ENCODE data around the gene MAGEF1.
A peak's percentile ranks its signal among the peaks of the same experiment; 100 is the strongest.
"Not testable (repeated sequence)": the region's sequence is repeated elsewhere in the genome, so short reads cannot be mapped to it uniquely, and the experiment has no call there.

Gene MAGEF1

DNA sequence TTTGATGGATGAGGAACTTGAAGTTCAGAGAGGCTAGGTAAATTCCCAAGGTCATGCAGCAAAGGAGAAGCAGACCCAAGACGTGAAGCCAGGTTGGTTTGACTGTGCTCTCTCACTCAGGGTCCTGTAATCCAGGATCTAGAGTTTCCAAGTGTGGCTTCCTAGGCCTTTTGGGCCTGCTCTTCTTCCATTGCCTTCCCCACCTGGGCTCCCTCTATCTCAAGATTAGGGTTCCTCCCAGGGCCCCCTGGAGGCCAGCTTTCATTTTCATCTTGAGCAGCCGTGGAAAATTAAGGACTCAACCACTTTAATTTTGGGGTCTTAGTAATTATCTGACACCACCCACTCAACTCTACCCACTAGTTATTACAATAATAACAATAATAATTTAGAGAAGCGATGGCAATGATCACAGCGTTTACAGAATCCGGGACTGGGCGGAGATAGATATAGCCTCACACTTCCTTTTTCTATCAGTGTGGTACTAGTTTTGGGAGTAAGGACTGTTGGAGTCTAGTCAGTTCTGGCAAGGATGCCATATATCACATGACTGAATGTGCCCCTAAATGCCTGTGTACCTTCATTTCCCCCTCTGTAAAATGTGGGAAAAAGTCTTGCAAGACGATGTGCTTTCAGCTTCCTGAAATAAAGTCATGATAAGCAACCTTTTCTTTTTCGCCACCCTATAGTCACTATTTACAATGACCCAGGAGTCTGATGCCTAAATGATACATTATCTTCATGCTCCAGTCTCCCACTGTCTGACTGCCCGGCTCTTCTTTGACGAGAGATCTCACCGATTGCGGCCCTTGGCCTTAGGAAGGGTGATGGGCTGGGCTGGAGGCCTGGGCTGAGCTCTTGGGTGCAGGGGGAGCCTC, 30.2 kb upstream of the MAGEF1 start:
- no peak for DNase-seq (ENCODE audit: low read depth)

DNA sequence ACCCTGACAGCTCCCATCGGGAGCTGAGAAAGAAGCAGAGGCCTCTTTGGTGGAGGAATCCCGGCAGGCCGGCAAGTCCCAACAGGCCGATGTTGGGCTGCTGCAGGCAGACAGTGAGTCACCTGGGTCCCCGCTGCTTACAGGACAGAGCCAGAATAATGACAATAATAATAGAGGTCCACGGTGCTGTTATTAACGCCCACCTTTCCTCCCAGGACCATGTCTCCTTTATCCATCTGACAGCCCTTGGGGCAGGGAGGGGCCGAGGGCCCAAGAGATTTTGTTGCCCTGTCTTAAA, 29.3 kb upstream of the MAGEF1 start:
- DNase-seq (ENCODE audit: low read depth): no peak

DNA sequence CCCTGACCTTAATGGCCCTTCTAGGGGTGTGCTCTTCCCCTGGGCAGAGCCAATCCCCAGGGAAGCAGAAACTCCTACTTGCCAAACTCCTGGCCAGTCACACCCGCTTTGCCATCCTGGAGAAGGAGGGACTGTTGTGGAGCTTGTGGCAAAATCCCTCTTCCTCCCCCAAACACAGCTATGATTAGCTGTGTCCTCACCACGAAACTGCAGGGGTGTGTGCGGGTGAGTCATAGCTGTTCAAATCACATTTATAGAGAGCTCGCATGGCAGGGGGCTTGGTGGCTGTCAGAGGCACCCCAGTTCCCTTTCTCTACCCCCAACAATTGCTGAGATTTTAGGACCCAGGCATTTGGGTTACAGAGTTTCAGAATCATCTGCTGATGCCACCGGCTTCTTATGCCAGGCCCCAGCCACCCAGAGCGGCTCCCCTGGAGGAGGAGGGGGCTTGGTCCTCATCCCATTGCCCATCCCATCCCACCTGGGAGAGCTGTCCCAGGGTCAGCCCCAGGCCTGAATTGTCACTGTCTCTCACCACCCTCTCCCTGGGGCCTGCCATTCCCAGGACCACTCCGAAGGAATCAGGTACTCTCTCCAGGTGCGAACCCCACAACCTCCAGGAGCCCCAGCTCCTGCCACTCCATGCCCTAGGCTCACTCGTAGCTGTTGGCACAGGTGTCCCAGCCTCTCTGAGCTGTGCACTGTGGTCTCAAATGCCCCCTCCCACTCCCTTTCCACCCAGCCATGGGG, 28.8 kb upstream of the MAGEF1 start:
- peak; percentile 31 for DNase-seq (ENCODE audit: low read depth)

DNA sequence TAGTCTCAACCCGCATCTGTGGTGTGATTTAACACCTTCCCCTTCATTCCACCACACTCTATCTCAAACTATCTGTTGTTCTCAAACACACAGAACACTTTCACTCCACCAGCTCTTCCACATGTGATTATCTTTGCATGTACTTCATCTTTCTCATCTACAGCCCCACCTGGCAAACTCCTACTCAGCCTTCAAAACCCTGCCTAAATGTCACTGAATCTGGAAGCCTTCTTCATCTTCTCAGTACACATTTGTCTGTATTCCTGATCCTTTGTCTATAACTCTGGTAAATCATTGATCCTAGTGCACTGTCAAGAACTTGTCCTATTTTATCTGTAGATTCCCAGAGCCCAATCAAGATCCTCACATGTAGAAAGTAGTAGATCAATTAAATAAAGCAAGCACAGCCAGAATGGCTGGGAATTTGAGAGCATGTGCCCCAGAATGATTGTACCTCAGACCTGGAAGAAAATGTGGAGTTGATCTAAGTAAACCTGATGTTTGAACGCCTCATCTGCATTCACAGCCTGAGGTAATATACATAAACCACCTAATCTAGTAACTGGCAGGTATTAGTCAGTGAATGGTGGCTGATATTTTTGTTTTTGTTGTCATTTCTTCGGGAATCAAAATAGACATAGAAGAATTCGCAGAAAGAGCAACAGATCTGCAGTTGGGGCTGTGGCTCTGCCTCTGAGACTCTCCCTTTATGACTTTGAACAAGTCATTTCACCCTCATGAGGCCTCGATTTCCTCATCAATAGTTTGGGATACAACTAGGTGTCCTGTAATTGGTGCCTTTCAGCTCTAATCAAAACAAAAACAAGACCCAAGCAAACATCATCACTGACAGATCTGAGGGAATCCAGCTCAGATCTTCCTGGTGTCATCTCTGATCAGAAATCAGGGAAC, 28.0 kb upstream of the MAGEF1 start:
- no peak for DNase-seq (ENCODE audit: low read depth)

DNA sequence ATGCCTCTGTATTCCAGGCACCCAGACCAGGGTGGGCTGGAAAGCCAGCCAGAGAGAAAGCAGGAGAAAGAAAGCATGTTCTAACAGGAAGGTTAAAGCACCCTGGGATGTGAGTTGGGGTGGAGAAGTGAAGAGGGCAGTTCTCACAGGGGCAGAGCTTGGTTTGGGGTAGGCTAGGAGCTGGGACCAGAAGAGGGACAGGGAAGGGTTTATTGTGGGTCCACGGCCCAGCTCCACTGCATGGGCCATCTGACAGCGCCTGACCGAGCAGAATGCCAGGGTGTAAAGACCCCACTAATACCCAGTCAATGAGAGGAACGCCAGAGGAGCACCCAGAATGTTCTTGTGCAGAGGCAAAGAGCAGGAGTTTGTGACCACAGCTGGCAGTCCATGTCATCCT, 27.1 kb upstream of the MAGEF1 start:
- no peak for DNase-seq (ENCODE audit: low read depth)

DNA sequence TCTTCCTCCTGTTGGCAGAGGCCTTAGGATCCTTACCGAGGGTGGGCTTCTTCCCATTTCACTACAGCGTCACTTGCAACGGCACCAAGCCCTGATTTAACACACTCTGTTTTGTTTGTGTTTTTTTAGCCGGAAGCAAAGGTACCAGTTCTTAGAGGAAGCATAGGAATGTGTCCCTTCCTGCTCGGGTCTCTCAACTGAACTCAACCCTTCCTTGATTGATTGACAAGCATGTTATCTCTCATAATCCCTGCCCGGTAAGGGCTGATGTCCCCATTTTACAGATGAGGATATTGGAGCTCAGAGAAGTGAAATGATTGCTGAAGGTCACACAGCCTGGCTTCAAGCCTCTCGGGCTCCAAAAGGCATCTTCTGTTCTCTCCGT, 26.6 kb upstream of the MAGEF1 start:
- DNase-seq (ENCODE audit: low read depth): no peak

DNA sequence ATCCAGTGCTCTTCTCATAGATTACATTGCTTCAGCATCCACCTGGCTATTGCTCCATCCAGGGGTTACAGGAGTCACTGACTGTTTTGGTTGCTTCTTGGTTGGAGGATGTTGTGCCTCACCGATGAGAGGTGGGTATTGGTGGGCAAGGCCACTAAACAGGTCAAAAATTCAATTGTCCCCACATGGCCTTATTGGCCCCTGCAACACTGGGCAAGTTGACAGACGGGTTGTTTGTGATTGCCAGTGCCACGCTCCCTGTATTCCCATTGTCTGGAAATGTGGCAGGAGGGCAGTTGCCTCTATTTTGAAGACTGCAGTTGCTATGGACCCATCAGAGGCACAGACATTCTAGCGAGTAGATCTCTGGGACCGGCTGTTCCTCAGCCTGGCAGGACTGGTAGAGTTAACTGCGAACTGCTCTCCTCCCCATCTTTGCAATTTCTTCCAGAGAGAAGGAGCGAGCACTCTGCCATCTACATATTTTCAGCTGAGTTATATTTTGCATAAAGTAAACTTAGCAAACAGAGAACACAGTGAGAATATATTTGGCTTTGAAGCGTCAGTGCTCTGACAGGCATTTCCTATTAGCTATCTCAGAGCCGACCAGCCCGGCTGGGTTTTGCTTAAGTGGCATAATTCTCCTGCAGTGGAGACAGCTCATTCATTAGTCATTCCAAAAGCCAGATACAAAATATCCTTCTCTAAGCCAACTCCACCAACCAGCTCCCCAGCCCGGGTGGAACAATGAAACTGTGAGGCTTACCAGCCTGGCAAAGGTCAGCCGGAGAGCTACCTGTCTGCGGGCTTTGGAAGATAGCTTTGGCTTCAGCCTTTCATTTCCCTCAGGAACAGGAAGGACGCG, 26.0 kb upstream of the MAGEF1 start:
- peak; percentile 32 for DNase-seq (ENCODE audit: low read depth)

DNA sequence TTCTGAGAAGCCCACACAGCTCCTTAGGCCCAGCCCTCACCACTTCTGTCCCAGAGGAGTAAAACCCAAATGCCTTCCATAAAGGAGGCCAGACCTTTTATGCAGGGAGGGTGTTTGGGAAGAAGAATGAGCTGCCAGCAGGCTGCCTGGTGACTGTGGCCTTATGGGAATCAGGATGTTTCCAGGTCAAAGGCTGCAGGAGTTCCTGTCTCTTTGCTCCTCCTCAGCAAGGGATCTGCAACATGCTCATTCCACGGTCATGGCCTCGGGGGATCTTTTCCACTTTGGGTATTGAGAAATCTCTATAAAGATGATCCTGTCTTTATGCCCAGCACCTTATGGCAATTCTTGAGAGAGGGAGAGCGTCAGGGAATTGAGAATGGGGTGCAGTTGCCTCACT, 25.2 kb upstream of the MAGEF1 start:
- no peak for DNase-seq (ENCODE audit: low read depth)

DNA sequence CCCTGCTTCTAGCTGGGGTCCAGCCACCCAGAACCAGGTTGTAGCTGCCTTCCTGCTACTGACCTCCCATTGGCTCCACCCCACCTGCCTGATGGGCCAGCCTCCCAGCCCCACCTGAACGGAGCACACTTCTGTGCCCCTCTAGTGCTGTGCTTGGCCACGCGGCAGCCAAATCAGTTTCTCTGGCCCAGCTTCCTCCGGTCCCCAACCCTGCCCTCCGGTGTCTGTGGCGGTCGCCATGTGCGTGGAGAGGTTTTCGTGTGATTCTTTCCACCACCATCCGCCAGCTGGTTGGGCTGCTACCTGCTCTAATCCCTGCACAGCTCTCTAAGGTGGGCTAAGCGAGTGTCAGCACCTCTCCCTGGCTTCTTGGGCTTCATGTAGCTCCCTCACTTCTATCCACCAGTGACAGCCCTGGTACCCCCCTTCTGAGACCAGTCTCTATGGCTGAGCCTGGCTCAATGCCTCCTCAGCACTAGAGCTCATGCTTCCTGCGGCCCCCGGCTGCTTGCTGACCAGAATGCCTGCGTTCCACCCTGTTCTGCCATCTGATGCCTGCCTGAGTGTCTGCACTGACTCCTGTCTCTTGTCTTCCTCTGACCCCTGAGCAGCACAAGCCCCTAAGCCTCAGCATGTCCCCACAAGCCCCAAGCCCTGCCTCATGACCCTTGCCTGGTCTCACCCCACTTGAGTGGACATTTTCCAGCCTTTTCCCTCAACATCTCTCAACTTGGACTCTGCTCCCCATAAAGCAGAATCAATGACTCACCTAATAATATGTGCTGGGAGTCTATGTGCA, 23.2 kb upstream of the MAGEF1 start:
- DNase-seq (ENCODE audit: low read depth): no peak

DNA sequence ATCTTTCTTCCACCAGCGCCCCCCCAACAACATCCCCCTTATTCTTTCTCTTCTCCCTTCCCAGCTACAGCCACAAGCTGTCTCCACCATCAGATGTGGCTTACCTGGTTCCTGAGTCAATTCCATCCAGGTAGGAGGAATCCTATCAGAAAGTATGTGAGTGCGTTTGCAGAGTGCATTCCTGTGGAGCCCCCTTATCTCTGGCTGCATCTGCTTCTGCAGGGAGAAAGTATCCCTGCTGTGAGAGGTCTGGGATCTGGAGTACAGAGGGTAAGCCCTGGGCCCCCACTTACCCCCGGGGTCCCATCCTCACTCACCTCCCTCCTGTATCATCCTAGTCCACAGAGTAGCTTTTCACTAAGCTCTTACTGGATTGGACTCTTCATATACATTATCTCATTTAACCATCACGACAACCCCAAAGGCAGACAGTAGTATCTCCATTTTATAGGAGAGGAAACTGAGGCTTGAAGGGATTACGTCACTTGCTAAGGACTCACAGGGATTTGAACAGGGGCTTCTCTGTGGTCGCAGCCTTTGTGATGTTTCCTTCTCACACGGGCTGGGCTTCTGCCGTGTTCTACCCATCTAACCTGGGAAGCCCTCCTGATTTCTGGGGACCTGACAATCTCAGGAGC, 22.2 kb upstream of the MAGEF1 start:
- DNase-seq (ENCODE audit: low read depth): no peak

DNA sequence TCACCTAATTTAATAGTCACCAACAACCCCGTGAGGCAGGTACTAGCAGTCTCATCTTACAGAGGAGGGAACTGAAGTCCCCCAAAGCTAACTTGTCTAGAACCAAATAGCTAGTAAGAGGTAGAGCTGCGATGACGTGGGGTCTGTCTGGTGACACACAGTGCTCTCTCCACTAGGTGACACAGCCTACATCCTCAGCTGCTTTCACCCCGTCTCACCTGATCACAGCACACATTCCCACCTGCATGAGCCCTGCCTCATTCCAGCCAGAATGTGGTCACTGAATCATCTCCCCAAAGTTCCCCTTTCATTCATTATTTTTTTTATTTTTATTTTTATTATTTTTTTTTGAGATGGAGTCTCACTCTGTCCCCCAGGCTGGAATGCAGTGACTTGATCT, 21.3 kb upstream of the MAGEF1 start:
- DNase-seq (ENCODE audit: low read depth): no peak

DNA sequence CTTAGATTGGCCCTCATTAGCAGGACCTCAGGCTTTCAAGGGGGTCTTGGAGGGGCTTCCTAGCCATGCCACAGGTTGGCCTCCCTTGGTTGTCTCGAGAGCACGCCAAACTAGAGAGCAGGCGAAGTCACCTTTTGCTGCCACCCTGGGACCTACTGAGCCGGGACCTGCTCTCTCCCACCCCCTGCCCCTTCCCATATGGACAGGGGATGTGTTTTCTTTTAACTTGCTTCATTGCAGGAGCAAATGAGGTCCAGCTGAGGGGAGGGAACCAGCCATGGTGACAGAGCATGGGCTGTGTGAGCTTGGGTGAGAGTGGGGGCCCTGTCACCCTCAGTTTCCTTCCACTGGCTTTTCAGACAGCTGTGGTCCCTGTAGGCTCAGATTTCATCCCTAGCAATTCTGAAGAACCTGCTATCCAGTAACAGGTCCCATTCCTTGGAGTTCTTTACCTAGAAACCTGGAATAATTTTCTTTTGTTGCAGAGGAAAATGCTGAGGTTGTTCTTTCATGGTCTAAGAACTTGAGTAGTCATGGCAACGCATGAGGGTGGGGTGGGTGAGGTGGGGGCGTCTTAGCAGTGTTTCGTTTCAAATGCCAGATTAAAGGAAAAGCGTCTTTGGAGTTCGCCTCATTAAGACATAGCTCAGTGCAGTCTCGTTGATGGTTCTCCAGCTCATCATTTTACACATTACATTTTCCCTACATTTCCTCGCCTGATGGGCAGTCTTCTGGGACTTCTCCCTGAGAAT, 20.1 kb upstream of the MAGEF1 start:
- no peak for DNase-seq (ENCODE audit: low read depth)

DNA sequence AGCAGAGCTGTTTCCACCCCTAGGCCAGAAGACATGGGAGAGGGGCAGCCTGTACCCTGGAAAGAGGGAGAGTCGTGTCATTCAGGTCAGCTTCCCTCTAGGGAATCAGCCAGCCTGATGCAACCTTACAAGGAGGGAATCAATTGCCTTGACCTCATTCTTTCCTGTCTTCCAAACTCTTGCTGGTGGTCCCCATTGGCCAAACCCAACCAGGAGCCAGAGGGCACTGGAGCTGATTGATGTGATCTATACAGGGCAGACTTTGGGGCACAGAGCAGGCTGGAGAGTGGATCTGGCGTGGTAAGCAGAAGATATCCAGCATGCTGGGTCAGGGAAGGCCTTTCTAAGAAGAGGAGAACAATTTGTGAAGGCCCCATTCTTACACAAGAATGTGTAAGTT, 19.1 kb upstream of the MAGEF1 start:
- DNase-seq (ENCODE audit: low read depth): no peak

DNA sequence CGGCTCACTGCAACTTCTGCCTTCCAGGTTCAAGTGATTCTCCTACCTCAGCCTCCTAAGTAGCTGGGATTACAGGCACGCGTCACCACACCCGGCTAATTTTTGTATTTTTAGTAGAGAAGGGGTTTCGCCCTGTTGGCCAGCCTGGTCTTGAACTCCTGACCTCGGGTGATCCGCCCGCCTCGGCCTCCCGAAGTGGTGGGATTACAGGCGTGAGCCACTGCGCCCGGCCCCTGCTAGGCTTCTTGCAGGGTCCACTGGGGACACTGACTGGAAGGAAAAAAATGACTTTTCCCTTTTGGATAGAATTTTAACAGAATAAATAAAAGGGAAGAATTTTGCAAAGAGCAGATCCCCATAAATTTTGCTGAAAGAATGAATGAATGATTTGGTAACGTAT, 17.3 kb upstream of the MAGEF1 start:
- DNase-seq (ENCODE audit: low read depth): not testable (repeated sequence)

DNA sequence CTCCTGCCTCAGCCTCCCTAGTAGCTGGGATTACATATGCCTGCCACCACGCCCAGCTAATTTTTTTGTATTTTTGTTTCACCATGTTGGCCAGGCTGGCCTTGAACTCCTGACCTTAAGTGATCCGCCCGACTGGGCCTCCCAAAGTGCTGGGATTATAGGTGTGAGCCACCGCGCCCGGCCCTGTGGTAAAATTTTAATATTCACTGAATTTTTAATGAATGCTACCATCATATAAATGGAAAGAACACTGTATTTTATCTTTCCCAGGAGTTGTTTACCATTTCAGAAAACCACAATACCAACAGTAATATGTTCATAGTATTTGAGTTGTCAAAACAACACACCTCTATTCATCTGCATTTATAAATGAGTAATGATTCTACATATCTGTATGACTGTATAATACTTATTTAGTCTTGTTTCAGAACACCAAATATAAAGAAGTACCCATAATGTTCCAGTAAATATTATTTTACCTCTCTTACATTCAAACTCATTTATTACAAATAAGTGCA, 16.2 kb upstream of the MAGEF1 start:
- DNase-seq (ENCODE audit: low read depth): no peak

DNA sequence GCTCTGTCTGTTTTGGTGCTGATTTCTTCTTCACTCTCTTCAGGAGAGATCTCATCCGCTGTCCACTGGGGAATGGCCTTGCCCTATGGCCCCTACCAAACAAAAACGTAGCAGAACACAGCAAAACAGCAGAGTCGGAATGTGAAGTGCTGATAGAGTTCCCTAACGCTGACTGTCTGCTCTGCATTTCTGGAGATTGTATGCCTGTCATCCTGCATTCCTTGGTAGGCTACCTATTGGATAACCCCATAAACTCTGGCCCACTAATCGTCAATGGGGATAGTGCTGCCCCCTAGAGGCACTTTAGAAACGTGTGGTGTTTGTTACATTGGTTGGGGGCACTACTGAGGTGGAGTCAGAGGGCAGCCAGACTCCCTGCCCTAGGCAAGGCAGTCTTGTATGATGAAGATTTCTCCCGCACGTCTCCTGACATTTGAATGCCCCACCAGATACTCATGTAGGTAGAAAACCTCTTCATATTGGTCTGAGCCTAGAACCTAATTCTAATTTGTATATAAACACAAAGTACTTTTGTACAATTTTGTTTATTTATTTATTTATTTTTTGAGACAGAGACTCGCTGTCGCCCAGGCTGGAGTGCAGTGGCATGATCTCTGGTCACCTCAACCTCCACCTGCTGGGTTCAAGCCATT, 15.6 kb upstream of the MAGEF1 start:
- DNase-seq (ENCODE audit: low read depth): peak; percentile 25

DNA sequence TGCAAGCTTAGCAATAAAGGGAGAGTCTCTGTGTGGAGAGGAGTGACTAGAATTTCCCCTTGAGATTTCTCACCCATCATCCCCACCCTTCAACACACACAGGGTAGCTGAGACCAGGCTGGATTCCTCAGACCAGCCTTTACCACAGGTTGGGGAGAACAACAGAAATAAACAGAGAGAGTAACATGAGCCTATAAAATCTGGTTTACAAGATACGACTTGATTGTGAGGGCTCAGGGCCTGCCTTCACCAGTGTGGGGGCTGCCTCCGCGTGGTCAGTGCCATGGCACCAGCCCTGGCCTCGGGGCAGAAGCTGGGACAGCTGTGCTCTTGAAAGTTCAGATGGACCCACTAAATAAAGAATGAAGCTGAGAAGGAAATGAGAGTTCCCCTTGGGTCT, 14.6 kb upstream of the MAGEF1 start:
- DNase-seq (ENCODE audit: low read depth): no peak

DNA sequence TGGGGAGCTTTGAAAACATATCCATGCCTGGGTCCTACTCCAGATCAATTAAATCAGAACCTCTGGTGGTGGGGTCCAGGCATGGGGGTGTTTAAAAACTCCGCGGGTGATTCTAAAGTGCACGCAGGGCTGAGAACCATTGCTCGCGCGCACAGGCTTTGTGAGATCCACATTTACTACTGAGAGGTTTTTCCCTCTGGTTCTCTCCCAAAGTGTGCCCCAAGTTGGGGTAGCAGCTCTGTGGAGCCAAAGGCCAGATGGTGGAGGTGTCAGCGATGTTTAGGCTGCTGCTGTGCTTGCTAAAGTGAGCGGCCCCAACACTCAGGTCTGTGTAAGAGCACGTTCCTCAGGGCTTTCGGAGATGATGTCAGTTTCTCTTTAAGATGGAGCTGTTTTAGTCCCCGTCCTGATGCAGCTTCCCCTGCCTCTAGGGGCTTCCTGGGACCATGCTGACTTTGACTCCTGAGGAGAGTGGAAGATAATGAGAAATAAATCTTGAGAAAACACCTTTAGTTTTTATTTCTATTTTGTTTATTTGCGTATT, 13.4 kb upstream of the MAGEF1 start:
- no peak for DNase-seq (ENCODE audit: low read depth)

DNA sequence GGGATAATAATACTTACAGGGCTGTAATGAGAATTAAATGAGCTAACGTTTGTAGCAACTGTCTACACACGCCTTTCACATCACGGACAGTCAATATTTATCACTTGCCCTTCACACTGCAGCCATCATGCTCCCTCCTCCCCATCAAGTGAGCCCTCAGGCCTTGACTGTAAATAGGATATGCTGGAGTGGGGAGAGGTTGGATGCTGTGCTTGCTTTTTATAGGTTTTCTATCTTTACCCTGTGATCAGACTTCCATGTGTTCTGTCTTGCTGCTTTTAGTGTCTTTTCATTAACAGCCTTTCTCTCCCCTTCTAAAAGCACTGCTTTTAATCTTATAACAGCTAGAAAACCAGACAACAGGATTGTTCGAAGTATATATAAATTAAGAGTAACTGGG, 12.8 kb upstream of the MAGEF1 start:
- DNase-seq (ENCODE audit: low read depth): no peak

Data from GM04503 (cell line).